ENCODE measurements around the gene TBC1D12.

GRCh38 chr10:94462130-94462529, 59.8 kb downstream of the TBC1D12 start:
- TF ChIP-seq CTCF (IDR thresholded peaks at IDR 0.05) (no peak), POLR2AphosphoS5 (IDR thresholded peaks at IDR 0.05) (no peak), POLR2A (IDR thresholded peaks at IDR 0.05) (no peak)

Data from prostate gland (tissue), 2 donors.